Right lobe of liver (tissue), 4 donors: ENCODE measurements around the gene TRMT6.

Experiments used
- CTCF ChIP-seq, 4 donors: fragments of 200-600 bp in 3 of 4; fragments of 450-650 bp in 1 of 4; IDR thresholded peaks; one replicate each; pipeline versions ENCODE4 v1.5.1 to v1.8.0; 2016 to 2022; ENCODE audit warnings: antibody characterized with exemption in 4 of 4, mild to moderate bottlenecking in 2 of 4
- POLR2A ChIP-seq: fragments of 450-650 bp; IDR thresholded peaks from one replicate; pipeline ENCODE4 v1.6.1; 2017; ENCODE audit warnings: antibody characterized with exemption, mild to moderate bottlenecking
- donor health status: DM: no; HTN: no; CAD: no.
- donor health status: DM: no; HTN: no; CAD: no.
- donor health status: DM: no; HTN: yes; CAD: no.

- TF ChIP-seq CTCF (IDR thresholded peaks at IDR 0.05) (no peak), POLR2A (no peak)
These were observed 24.8 kb downstream of the TRMT6 start for GRCh38 chr20:5925551-5925950.
